WTC11 (cell line): ENCODE results near the gene CUL2. TPM values are rescaled to one million over a fixed set of nuclear protein-coding genes. Genes with fewer than 3 reads are reported as not detected.
"Not testable (repeated sequence)": the region's sequence is repeated elsewhere in the genome, so short reads cannot be mapped to it uniquely, and the experiment has no call there.

ENCODE experiments used
- ATAC-seq: fragments of 200-7000 bp; cut with Tn5 transposase; 2 replicates; pipeline ENCODE4 v1.10.0; 2021; ENCODE audit warnings: mild to moderate bottlenecking, moderate library complexity
- CTCF ChIA-PET: fragments of 300-600 bp; sonication (Branson Sonifier 250); formaldehyde crosslinking; loops from one replicate; lab custom pipeline; 2021; ENCODE audit warnings: antibody characterized with exemption; lab: Charles Lee
- POLR2A ChIA-PET: fragments of 350-600 bp; sonication (Branson Sonifier 250); formaldehyde crosslinking; loops from one replicate; lab custom pipeline; 2021; ENCODE audit warnings: antibody characterized with exemption; lab: Charles Lee
- DNase-seq: peaks from one replicate; pipeline ENCODE4 v3.0.0; 2021; ENCODE audit warnings: low spot score
- H3K27ac Mint-ChIP-seq: 2 replicates; pipeline ENCODE4 v1.8.0; 2021; ENCODE audit warnings: mixed read lengths
- H3K27me3 Mint-ChIP-seq: 2 replicates; pipeline ENCODE4 v1.8.0; 2021; ENCODE audit warnings: low read depth, mild to moderate bottlenecking, moderate library complexity, mixed read lengths
- H3K36me3 Mint-ChIP-seq: 2 replicates; pipeline ENCODE4 v1.8.0; 2021; ENCODE audit warnings: mixed read lengths
- H3K4me1 Mint-ChIP-seq: 2 replicates; pipeline ENCODE4 v1.8.0; 2022; ENCODE audit warnings: mixed read lengths
- H3K4me3 Mint-ChIP-seq: 2 replicates; pipeline ENCODE4 v1.8.0; 2021; ENCODE audit warnings: mild to moderate bottlenecking, moderate library complexity, mixed read lengths
- H3K9me3 Mint-ChIP-seq: 2 replicates; pipeline ENCODE4 v1.8.0; 2021; ENCODE audit warnings: mixed read lengths
- GABPB1 ChIP-seq: sonication (generic); formaldehyde crosslinking; IDR thresholded peaks from 2 replicates; pipeline ENCODE4 v1.8.1; 2023; ENCODE audit warnings: mild to moderate bottlenecking, missing genetic modification reagents
- IRF2 ChIP-seq: sonication (generic); formaldehyde crosslinking; IDR thresholded peaks from 2 replicates; pipeline ENCODE4 v1.8.0; 2022; ENCODE audit warnings: low read depth, missing genetic modification reagents, borderline replicate concordance
- ZNF121 ChIP-seq: sonication (generic); formaldehyde crosslinking; IDR thresholded peaks from 2 replicates; pipeline ENCODE4 v1.8.0; 2023; ENCODE audit warnings: missing genetic modification reagents
- ZNF232 ChIP-seq: sonication (generic); formaldehyde crosslinking; IDR thresholded peaks from 2 replicates; pipeline ENCODE4 v1.8.0; 2022; ENCODE audit warnings: mild to moderate bottlenecking, missing genetic modification reagents
- ZNF317 ChIP-seq: sonication (generic); formaldehyde crosslinking; IDR thresholded peaks from 2 replicates; pipeline ENCODE4 v1.8.1; 2023; ENCODE audit warnings: low read depth, mild to moderate bottlenecking, moderate library complexity, missing genetic modification reagents, borderline replicate concordance
- ZNF512 ChIP-seq: sonication (generic); formaldehyde crosslinking; IDR thresholded peaks from 2 replicates; pipeline ENCODE4 v1.8.1; 2022; ENCODE audit warnings: missing genetic modification reagents, borderline replicate concordance
- total RNA-seq: library from RNA; stranded (reverse); gene quantifications from 3 replicates; pipeline ENCODE4 v1.2.3, GENCODE V29; 2021
- TF ChIP-seq, protein P1 (sequence below): sonication (generic); formaldehyde crosslinking; IDR thresholded peaks from 2 replicates; pipeline ENCODE4 v1.8.1; 2022; ENCODE audit warnings: low read depth, missing genetic modification reagents, borderline replicate concordance
- TF ChIP-seq, protein P2 (sequence below): sonication (generic); formaldehyde crosslinking; IDR thresholded peaks from 2 replicates; pipeline ENCODE4 v1.8.0; 2022; ENCODE audit warnings: mild to moderate bottlenecking, missing genetic modification reagents

Gene CUL2
- total RNA-seq, 1 experiment from 2014 or later: 38.3 TPM

GRCh38 chr10:34981844-34982243 is 108.3 kb downstream of the CUL2 start (continued):
- no peak for TF ChIP-seq GABPB1 (CRISPR knock-in tag)

GRCh38 chr10:34979938-34980337 is 110.2 kb downstream of the CUL2 start:
- Mint-ChIP-seq H3K27me3 (peaks cover 3% of the 10 kb centered on the region), H3K4me1 (no peaks in the 10 kb centered on the region), H3K9me3 (peaks cover 19% of the 10 kb centered on the region), H3K4me3 (no peak overlapping the region), H3K36me3 (peaks cover 16% of the 10 kb centered on the region), H3K27ac (no peak overlapping the region)
- DNase-seq: no peak
- ChIA-PET CTCF (interaction anchor here (0.6 kb wide), 1 partner anchor 609 kb away, joined by 4 read pairs; no protein-coding TSS in a partner anchor), POLR2A (interaction anchor here (0.5 kb wide), 1 partner anchor 432 kb away, joined by 6 read pairs; no protein-coding TSS in a partner anchor)
- ATAC-seq: no peak
- peak; percentile 64; the same call in 1 of the 2 replicates for TF ChIP-seq ZNF121
- no peak for TF ChIP-seq ZNF512 (CRISPR knock-in tag)

- no peak for TF ChIP-seq ZNF317 (CRISPR knock-in tag)
- TF ChIP-seq, protein P1, sequence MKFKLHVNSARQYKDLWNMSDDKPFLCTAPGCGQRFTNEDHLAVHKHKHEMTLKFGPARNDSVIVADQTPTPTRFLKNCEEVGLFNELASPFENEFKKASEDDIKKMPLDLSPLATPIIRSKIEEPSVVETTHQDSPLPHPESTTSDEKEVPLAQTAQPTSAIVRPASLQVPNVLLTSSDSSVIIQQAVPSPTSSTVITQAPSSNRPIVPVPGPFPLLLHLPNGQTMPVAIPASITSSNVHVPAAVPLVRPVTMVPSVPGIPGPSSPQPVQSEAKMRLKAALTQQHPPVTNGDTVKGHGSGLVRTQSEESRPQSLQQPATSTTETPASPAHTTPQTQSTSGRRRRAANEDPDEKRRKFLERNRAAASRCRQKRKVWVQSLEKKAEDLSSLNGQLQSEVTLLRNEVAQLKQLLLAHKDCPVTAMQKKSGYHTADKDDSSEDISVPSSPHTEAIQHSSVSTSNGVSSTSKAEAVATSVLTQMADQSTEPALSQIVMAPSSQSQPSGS (CRISPR knock-in tag): no peak
- no peak for TF ChIP-seq IRF2
- TF ChIP-seq ZNF512 (CRISPR knock-in tag): no peak
- TF ChIP-seq, protein P2, sequence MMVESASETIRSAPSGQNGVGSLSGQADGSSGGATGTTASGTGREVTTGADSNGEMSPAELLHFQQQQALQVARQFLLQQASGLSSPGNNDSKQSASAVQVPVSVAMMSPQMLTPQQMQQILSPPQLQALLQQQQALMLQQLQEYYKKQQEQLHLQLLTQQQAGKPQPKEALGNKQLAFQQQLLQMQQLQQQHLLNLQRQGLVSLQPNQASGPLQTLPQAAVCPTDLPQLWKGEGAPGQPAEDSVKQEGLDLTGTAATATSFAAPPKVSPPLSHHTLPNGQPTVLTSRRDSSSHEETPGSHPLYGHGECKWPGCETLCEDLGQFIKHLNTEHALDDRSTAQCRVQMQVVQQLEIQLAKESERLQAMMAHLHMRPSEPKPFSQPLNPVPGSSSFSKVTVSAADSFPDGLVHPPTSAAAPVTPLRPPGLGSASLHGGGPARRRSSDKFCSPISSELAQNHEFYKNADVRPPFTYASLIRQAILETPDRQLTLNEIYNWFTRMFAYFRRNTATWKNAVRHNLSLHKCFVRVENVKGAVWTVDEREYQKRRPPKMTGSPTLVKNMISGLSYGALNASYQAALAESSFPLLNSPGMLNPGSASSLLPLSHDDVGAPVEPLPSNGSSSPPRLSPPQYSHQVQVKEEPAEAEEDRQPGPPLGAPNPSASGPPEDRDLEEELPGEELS: no peak
- no peak for TF ChIP-seq ZNF232 (CRISPR knock-in tag)
- Mint-ChIP-seq H3K4me1 (peaks cover 5% of the 10 kb centered on the region; the same call in 1 of the 2 replicates), H3K27ac (no peak overlapping the region), H3K36me3 (peaks cover 16% of the 10 kb centered on the region), H3K9me3 (peaks cover 20% of the 10 kb centered on the region), H3K4me3 (no peak overlapping the region), H3K27me3 (peaks cover 3% of the 10 kb centered on the region)
- DNase-seq (no peak), ATAC-seq (no peak)
- ChIA-PET CTCF (no interaction called here), POLR2A (no interaction called here)
These were observed 112.1 kb downstream of the CUL2 start for GRCh38 chr10:34978080-34978479.

- H3K4me3 Mint-ChIP-seq, CTCF ChIA-PET, POLR2A ChIA-PET, H3K27me3 Mint-ChIP-seq, ATAC-seq, DNase-seq, H3K27ac Mint-ChIP-seq: not testable (repeated sequence)
- peaks cover 20% of the 10 kb centered on the region for H3K9me3 Mint-ChIP-seq
- H3K36me3 Mint-ChIP-seq: peaks cover 16% of the 10 kb centered on the region
- H3K4me1 Mint-ChIP-seq: peaks cover 12% of the 10 kb centered on the region; the same call in 1 of the 2 replicates
These were observed 113.7 kb downstream of the CUL2 start for GRCh38 chr10:34976380-34976910.

DNA sequence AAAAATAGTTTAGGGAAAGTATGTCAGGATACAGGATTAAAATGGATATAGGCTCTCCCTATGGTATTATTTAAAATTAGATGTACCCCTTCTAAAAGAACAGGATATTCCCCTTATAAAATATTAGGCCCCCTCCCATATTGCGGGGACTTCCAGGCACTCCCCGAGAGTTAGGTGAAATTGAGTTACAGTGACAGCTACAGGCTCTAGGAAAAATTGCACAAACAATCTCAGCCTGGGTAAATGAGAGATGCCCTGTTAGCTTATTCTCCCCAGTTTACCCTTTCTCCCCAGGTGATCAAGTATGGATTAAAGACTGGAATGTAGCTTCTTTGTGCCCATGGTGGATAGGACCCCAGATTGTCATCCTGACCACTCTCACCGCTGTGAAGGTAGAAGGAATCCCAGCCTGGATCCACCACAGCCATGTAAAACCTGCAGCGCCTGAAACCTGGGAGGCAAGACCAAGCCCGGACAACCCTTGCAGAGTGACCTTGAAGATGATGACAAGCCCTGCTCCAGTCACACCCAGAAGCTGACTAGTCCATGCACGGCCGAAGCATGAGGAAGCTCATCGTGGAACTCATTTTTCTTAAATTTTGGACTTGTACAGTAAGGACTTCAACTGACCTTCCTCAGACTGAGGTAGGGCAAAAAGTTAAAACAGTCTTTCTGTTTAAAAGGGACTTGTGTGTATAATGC is 115.6 kb downstream of the CUL2 start:
- Mint-ChIP-seq H3K36me3 (peaks cover 16% of the 10 kb centered on the region), H3K4me1 (peaks cover 12% of the 10 kb centered on the region; the same call in 1 of the 2 replicates), H3K9me3 (peaks cover 20% of the 10 kb centered on the region)
- H3K27me3 Mint-ChIP-seq, H3K4me3 Mint-ChIP-seq, H3K27ac Mint-ChIP-seq, ATAC-seq, DNase-seq: not testable (repeated sequence)
- CTCF ChIA-PET: interaction anchor here (0.6 to 1.1 kb wide), 3 partner anchors 15 to 251 kb away, joined by 3 to 5 read pairs (median 3); no protein-coding TSS in a partner anchor
- POLR2A ChIA-PET: interaction anchor here (0.6 kb wide), 1 partner anchor 9 kb away, joined by 11 read pairs; no protein-coding TSS in a partner anchor

DNA sequence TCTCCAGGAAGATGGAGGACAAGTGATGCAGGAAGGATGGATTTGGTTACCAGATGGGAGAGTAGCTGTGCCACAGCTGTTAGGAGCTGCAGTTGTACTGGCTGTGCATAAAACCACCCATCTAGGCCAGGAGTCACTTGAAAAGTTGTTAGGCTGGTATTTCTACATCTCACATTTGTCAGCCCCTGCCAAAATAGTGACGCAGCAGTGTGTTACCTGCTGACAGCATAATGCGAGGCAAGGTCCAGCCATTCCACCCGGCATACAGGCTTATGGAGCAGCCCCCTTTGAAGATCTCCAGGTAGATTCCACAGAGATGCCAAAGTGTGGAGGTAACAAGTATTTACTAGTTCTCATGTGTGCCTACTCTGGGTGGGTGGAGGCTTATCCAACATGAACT is 116.4 kb downstream of the CUL2 start:
- CTCF ChIA-PET: interaction anchor here (0.7 to 1.3 kb wide), 4 partner anchors 21 to 318 kb away, joined by 3 to 5 read pairs (median 3); no protein-coding TSS in a partner anchor
- H3K27ac Mint-ChIP-seq: not testable (repeated sequence)
- peaks cover 20% of the 10 kb centered on the region for H3K9me3 Mint-ChIP-seq

DNA sequence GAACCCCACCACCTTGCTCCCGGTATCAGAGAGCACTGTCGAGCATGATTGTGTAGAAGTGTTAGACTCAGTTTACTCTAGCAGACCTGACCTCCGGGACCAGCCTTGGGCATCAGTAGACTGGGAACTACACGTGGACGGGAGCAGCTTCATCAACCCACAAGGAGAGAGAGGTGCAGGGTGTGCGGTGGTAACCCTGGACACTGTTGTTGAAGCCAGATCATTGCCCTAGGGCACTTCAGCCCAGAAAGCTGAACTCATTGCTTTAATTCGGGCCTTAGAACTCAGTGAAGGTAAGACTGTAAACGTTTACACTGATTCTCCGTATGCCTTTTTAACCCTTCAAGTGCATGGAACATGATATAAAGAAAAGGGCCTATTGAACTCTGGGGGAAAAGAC is 117.0 kb downstream of the CUL2 start:
- CTCF ChIA-PET: interaction anchor here (1.0 to 1.4 kb wide), 4 partner anchors 12 to 318 kb away, joined by 3 read pairs; no protein-coding TSS in a partner anchor
- H3K4me3 Mint-ChIP-seq, ATAC-seq, H3K27me3 Mint-ChIP-seq, POLR2A ChIA-PET, H3K27ac Mint-ChIP-seq, DNase-seq: not testable (repeated sequence)
- peaks cover 16% of the 10 kb centered on the region for H3K36me3 Mint-ChIP-seq
- peaks cover 12% of the 10 kb centered on the region; the same call in 1 of the 2 replicates for H3K4me1 Mint-ChIP-seq
- peaks cover 20% of the 10 kb centered on the region for H3K9me3 Mint-ChIP-seq

More for the DNA sequence above, 116.4 kb downstream of the CUL2 start:
- POLR2A ChIA-PET, DNase-seq, H3K4me3 Mint-ChIP-seq, H3K27me3 Mint-ChIP-seq, ATAC-seq: not testable (repeated sequence)
- Mint-ChIP-seq H3K4me1 (peaks cover 12% of the 10 kb centered on the region; the same call in 1 of the 2 replicates), H3K36me3 (peaks cover 16% of the 10 kb centered on the region)
